Neuronal stem cell (in vitro differentiated cells): Measurements from ENCODE around the gene RASL10A.

Experiments used
- DNase-seq: peaks from one replicate; pipeline ENCODE4 v3.0.0-alpha.2; 2013; ENCODE audit warnings: low spot score
- H2AFZ ChIP-seq: one replicate; pipeline ENCODE4 v1.6.1; 2013; ENCODE audit warnings: mild to moderate bottlenecking, low read length, inconsistent platforms
- H2AK5ac ChIP-seq: 2 replicates; pipeline ENCODE4 v1.6.1; 2013; ENCODE audit warnings: low read depth, mild to moderate bottlenecking, inconsistent platforms, low read length, moderate library complexity, mixed read lengths
- H2BK120ac ChIP-seq: 2 replicates; pipeline ENCODE4 v1.6.1; 2013; ENCODE audit warnings: low read depth, mild to moderate bottlenecking, inconsistent platforms, low read length, moderate library complexity, mixed read lengths
- H2BK12ac ChIP-seq: one replicate; pipeline ENCODE4 v1.6.1; 2013; ENCODE audit warnings: low read length, inconsistent platforms
- H2BK15ac ChIP-seq: 2 replicates; pipeline ENCODE4 v1.6.1; 2013; ENCODE audit warnings: mild to moderate bottlenecking, low read length, inconsistent platforms, mixed read lengths
- H2BK5ac ChIP-seq: one replicate; pipeline ENCODE4 v1.6.1; 2013; ENCODE audit warnings: inconsistent platforms, mild to moderate bottlenecking, low read length, moderate library complexity
- H3K14ac ChIP-seq: one replicate; pipeline ENCODE4 v1.6.1; 2013; ENCODE audit warnings: low read length, inconsistent platforms
- H3K18ac ChIP-seq: 2 replicates; pipeline ENCODE4 v1.6.1; 2013; ENCODE audit warnings: low read length, inconsistent platforms
- H3K23ac ChIP-seq: 2 replicates; pipeline ENCODE4 v1.6.1; 2013; ENCODE audit warnings: low read depth, mild to moderate bottlenecking, mixed read lengths, low read length, inconsistent platforms; ENCODE audit not compliant: poor library complexity
- H3K27ac ChIP-seq: replicated peaks from 3 replicates; pipeline ENCODE4 v1.5.1; 2013; ENCODE audit warnings: low read length, inconsistent platforms
- H3K27me3 ChIP-seq, 3 experiments: 2 replicates each; pipeline ENCODE4 v1.6.1; 2013; ENCODE audit warnings: low read length in 3 of 3, mild to moderate bottlenecking in 2 of 3, inconsistent platforms in 1 of 3, low read depth in 1 of 3, mixed read lengths in 1 of 3, moderate library complexity in 1 of 3; ENCODE audit not compliant: control insufficient read depth in 3 of 3, insufficient read depth in 3 of 3
- H3K36me3 ChIP-seq, 2 donors: replicated peaks in 1 of 2; 2 replicates each; pipeline ENCODE4 v1.6.1; 2013; ENCODE audit warnings: low read length in 2 of 2; ENCODE audit not compliant: control insufficient read depth in 2 of 2, insufficient read depth in 2 of 2
- H3K4ac ChIP-seq: 2 replicates; pipeline ENCODE4 v1.6.1; 2013; ENCODE audit warnings: inconsistent platforms, mild to moderate bottlenecking, low read length, moderate library complexity
- H3K4me1 ChIP-seq, 2 donors: 1 replicate in 1 of 2; 2 replicates in 1 of 2; pipeline ENCODE4 v1.6.1; 2013; ENCODE audit warnings: low read length in 2 of 2, low read depth in 1 of 2; ENCODE audit not compliant: control insufficient read depth in 2 of 2, insufficient read depth in 1 of 2
- H3K4me2 ChIP-seq: one replicate; pipeline ENCODE4 v1.6.1; 2013; ENCODE audit warnings: mild to moderate bottlenecking, low read length, inconsistent platforms; ENCODE audit not compliant: insufficient read depth, poor library complexity, severe bottlenecking
- H3K4me3 ChIP-seq, 2 donors: 2 replicates each; pipeline ENCODE4 v1.5.1; 2013; ENCODE audit warnings: low read length in 2 of 2, mild to moderate bottlenecking in 2 of 2, inconsistent platforms in 1 of 2, moderate library complexity in 1 of 2
- H3K79me1 ChIP-seq: one replicate; pipeline ENCODE4 v1.6.1; 2013; ENCODE audit warnings: low read depth, mild to moderate bottlenecking, inconsistent platforms, low read length, moderate library complexity
- H3K9ac ChIP-seq: one replicate; pipeline ENCODE4 v1.6.1; 2013; ENCODE audit warnings: mild to moderate bottlenecking, low read depth, low read length, inconsistent platforms; ENCODE audit not compliant: poor library complexity
- H3K9me3 ChIP-seq, 2 donors: replicated peaks in 1 of 2; 2 replicates each; pipeline versions ENCODE3 to v1.6.1; 2013; ENCODE audit warnings: low read length in 2 of 2, mild to moderate bottlenecking in 2 of 2, inconsistent platforms in 1 of 2, low read depth in 1 of 2, mixed read lengths in 1 of 2, moderate library complexity in 1 of 2; ENCODE audit not compliant: control insufficient read depth in 2 of 2, insufficient read depth in 1 of 2
- H4K8ac ChIP-seq: one replicate; pipeline ENCODE4 v1.6.1; 2013; ENCODE audit warnings: low read depth, mild to moderate bottlenecking, inconsistent platforms, low read length, moderate library complexity
- H4K91ac ChIP-seq: one replicate; pipeline ENCODE4 v1.6.1; 2013; ENCODE audit warnings: low read length, low read depth, mild to moderate bottlenecking, inconsistent platforms; ENCODE audit not compliant: poor library complexity
- WGBS, 2 donors: extraction: QIAGEN DNeasy Blood & Tissue Kit; methylation state at CpG; one replicate each; pipeline ENCODE4 v1.1.7; 2013; ENCODE audit warnings: missing lambda C conversion rate in 2 of 2, mixed read lengths in 1 of 2; ENCODE audit not compliant: insufficient read length in 2 of 2, insufficient replicate concordance in 1 of 2; ENCODE audit errors: extremely low coverage in 2 of 2; 5-methylcytosine and 5-hydroxymethylcytosine counted together

RASL10A gene

GRCh38 chr22:29336751-29337490 lies 21.4 kb upstream of the RASL10A start:
- Histone ChIP-seq H3K9ac (no peak overlapping the region), H3K18ac (no peak overlapping the region), H4K91ac (no peak overlapping the region), H3K4me3 (no peak overlapping the region), H2BK120ac (no peak overlapping the region), H3K79me1 (peaks cover 2% of the 10 kb centered on the region), H2BK5ac (no peak overlapping the region), H2AFZ (no peak overlapping the region), H3K27ac (no peak overlapping the region), H3K4me1 (no peaks in the 10 kb centered on the region), H3K4me2 (no peak overlapping the region), H3K9me3 (peaks cover 0 to 2% of the 10 kb centered on the region in 2 donors), H2BK15ac (no peak overlapping the region), H3K36me3 (peaks cover 43 to 85% of the 10 kb centered on the region in 2 donors), H3K14ac (no peak overlapping the region), H3K23ac (no peak overlapping the region), H2AK5ac (no peak overlapping the region), H3K4ac (no peak overlapping the region), H4K8ac (peak overlapping the region; percentile 1), H2BK12ac (no peak overlapping the region), H3K27me3 (no peaks in the 10 kb centered on the region)
- WGBS, 2 donors: no CpG with 5 or more reads among the region's 14 CpGs
- no peak for DNase-seq

- no peak for DNase-seq
- Histone ChIP-seq H2AK5ac (no peak overlapping the region), H2AFZ (no peak overlapping the region), H2BK12ac (no peak overlapping the region), H4K91ac (no peak overlapping the region), H3K18ac (no peak overlapping the region), H3K14ac (no peak overlapping the region), H2BK15ac (no peak overlapping the region), H3K4me2 (no peak overlapping the region), H3K27ac (no peak overlapping the region), H3K23ac (no peak overlapping the region), H3K79me1 (no peaks in the 10 kb centered on the region), H3K4me3 (no peak overlapping the region), H3K4me1 (peaks cover 2 to 6% of the 10 kb centered on the region in 2 donors), H3K9me3 (peaks cover 0 to 2% of the 10 kb centered on the region in 2 donors), H4K8ac (peak overlapping the region; percentile 30), H2BK5ac (no peak overlapping the region), H3K4ac (no peak overlapping the region), H3K36me3 (peaks cover 35 to 82% of the 10 kb centered on the region in 2 donors), H3K9ac (no peak overlapping the region), H3K27me3 (no peaks in the 10 kb centered on the region), H2BK120ac (no peak overlapping the region)
- WGBS, 2 donors: no CpG with 5 or more reads among the region's 11 CpGs
Measured at GRCh38 chr22:29335656-29336055, 20.2 kb upstream of the RASL10A start.

- H3K79me1 ChIP-seq: no peaks in the 10 kb centered on the region
- H3K4me1 ChIP-seq: peaks cover 4 to 7% of the 10 kb centered on the region in 2 donors
- no peaks in the 10 kb centered on the region for H3K27me3 ChIP-seq
- H3K4me3 ChIP-seq: peak overlapping the region in 1 of 2 donors; percentile 41
- peak overlapping the region; percentile 8 for H3K14ac ChIP-seq
- H3K18ac ChIP-seq: no peak overlapping the region
- H4K8ac ChIP-seq: no peak overlapping the region
- no peak overlapping the region for H2AK5ac ChIP-seq
- peak overlapping the region; percentile 13 for H2BK5ac ChIP-seq
- peaks cover 0 to 2% of the 10 kb centered on the region in 2 donors for H3K9me3 ChIP-seq
- no peak overlapping the region for H2BK120ac ChIP-seq
- no peak overlapping the region for H2BK12ac ChIP-seq
- H3K4me2 ChIP-seq: no peak overlapping the region
- no peak overlapping the region for H2AFZ ChIP-seq
- H3K9ac ChIP-seq: no peak overlapping the region
- H3K4ac ChIP-seq: no peak overlapping the region
- H3K23ac ChIP-seq: peak overlapping the region; percentile 50
- no peak for DNase-seq
- H3K36me3 ChIP-seq: peaks cover 34 to 81% of the 10 kb centered on the region in 2 donors
- no peak overlapping the region for H4K91ac ChIP-seq
- no CpG with 5 or more reads among the region's 12 CpGs for WGBS, 2 donors
- no peak overlapping the region for H2BK15ac ChIP-seq
- no peak overlapping the region for H3K27ac ChIP-seq
Measured at GRCh38 chr22:29334696-29335344, 19.3 kb upstream of the RASL10A start.

GRCh38 chr22:29334148-29334547 lies 18.7 kb upstream of the RASL10A start:
- Histone ChIP-seq H4K91ac (no peak overlapping the region), H3K23ac (no peak overlapping the region), H2BK5ac (no peak overlapping the region), H2AFZ (no peak overlapping the region), H3K4me1 (peaks cover 4 to 7% of the 10 kb centered on the region in 2 donors), H3K4me2 (no peak overlapping the region), H4K8ac (peak overlapping the region; percentile 48), H3K27ac (no peak overlapping the region), H3K9ac (no peak overlapping the region), H3K4ac (no peak overlapping the region), H3K36me3 (peaks cover 34 to 81% of the 10 kb centered on the region in 2 donors), H3K18ac (no peak overlapping the region), H3K4me3 (no peak overlapping the region), H3K27me3 (no peaks in the 10 kb centered on the region), H3K79me1 (no peaks in the 10 kb centered on the region), H2BK12ac (no peak overlapping the region), H2AK5ac (no peak overlapping the region), H3K9me3 (peaks cover 0 to 2% of the 10 kb centered on the region in 2 donors), H3K14ac (no peak overlapping the region), H2BK120ac (no peak overlapping the region), H2BK15ac (no peak overlapping the region)
- DNase-seq: no peak
- no CpG with 5 or more reads among the region's 7 CpGs for WGBS, 2 donors
